HG02852 (cell line): ENCODE measurements around the gene POLH.
A peak's percentile ranks its signal among the peaks of the same experiment; 100 is the strongest.
"Not testable (repeated sequence)": the region's sequence is repeated elsewhere in the genome, so short reads cannot be mapped to it uniquely, and the experiment has no call there.

Experiments used
- ATAC-seq: cut with Tn5 transposase; IDR thresholded peaks from one replicate; pipeline ENCODE4 v1.9.1; 2021; ENCODE audit warnings: mild to moderate bottlenecking, moderate library complexity; ENCODE audit not compliant: unreplicated experiment

Gene POLH

GRCh38 chr6:43575772-43576551 is at the start of gene POLH, which contains the start of gene XPO5:
Gene POLH, plus strand, starts transcription at chr6:43576185. Its CDS starts 6,135 bp downstream, at chr6:43582320.
Gene XPO5, minus strand, starts transcription at chr6:43576038. Its CDS starts 174 bp downstream, at chr6:43575864.
- peak; percentile 83 for ATAC-seq

GRCh38 chr6:43532201-43532600 is 43.8 kb upstream of the POLH start:
- no peak for ATAC-seq

- ATAC-seq: not testable (repeated sequence)
Observed at GRCh38 chr6:43538986-43539385, 37.0 kb upstream of the POLH start.

GRCh38 chr6:43539409-43539808 is 36.6 kb upstream of the POLH start:
- not testable (repeated sequence) for ATAC-seq

GRCh38 chr6:43540507-43540906 is 35.5 kb upstream of the POLH start:
- ATAC-seq: no peak

- ATAC-seq: no peak
Observed at GRCh38 chr6:43541774-43542471, 34.1 kb upstream of the POLH start.

GRCh38 chr6:43544461-43544860 is 31.5 kb upstream of the POLH start:
- no peak for ATAC-seq

GRCh38 chr6:43547222-43547621 is 28.8 kb upstream of the POLH start:
- no peak for ATAC-seq

- ATAC-seq: not testable (repeated sequence)
Observed at GRCh38 chr6:43557620-43558019, 18.4 kb upstream of the POLH start.

- ATAC-seq: no peak
Observed at GRCh38 chr6:43559328-43559727, 16.7 kb upstream of the POLH start.

GRCh38 chr6:43570876-43571441 is 5.0 kb upstream of the POLH start:
- no peak for ATAC-seq

GRCh38 chr6:43572015-43572414 is 4.0 kb upstream of the POLH start:
- no peak for ATAC-seq

GRCh38 chr6:43575105-43575771 is 747 bp upstream of the POLH start:
- ATAC-seq: no peak

GRCh38 chr6:43578748-43579147 is 2.8 kb downstream of the POLH start:
- no peak for ATAC-seq

- ATAC-seq: no peak
Observed at GRCh38 chr6:43579171-43579570, 3.2 kb downstream of the POLH start.

GRCh38 chr6:43582911-43583310 is 6.9 kb downstream of the POLH start:
- no peak for ATAC-seq

GRCh38 chr6:43584892-43585570 is 9.0 kb downstream of the POLH start:
- ATAC-seq: no peak

GRCh38 chr6:43588194-43588593 is 12.2 kb downstream of the POLH start:
- ATAC-seq: no peak

GRCh38 chr6:43589564-43589963 is 13.6 kb downstream of the POLH start:
- not testable (repeated sequence) for ATAC-seq

- no peak for ATAC-seq
Observed at GRCh38 chr6:43593938-43594337, 18.0 kb downstream of the POLH start.

GRCh38 chr6:43600595-43600994 is 24.6 kb downstream of the POLH start:
- ATAC-seq: no peak
